ENCODE data around the gene FAM3A.
A peak's percentile ranks its signal among the peaks of the same experiment; 100 is the strongest.
"Not testable (repeated sequence)": the region's sequence is repeated elsewhere in the genome, so short reads cannot be mapped to it uniquely, and the experiment has no call there.

FAM3A gene

DNA sequence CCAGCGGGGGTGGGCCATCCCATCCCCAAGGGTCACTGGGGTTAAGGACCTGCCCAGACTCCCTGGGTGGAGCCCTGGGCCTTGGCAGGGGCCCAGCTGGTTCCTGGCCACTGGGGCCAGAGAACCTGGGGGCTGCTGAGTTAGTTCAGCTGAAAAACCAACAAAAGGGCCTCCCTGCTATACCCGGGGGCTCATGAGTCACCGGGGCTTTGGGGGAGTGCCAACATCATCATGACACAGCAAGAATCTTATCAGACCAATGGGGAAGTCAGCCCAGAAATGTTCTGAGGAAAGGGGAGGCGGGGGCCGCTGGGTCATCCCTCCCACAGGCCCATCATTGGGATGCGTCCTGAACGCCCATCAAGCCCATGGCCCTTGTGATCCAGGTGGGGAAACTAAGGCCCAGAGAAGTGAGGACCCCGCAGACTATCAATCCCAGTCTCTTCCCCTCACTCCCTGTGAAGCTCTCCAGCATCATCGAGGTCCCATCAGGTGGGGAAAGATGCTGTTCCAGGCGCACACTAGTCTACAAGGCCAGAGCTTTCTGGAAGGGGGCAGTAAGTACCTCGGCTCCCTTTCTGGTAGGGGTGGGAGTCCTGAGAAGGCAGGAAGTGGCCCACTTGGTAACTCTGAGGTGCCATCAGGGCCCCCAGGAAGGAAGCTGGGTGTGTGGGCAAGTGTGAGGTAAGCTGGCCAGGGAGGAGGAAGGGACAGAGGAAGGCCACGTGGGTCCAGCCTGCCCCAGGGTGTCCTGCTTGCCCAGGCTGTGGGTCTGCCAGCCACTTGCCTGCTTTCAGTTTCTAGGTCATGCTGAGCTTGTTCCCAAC is 26.1 kb upstream of the FAM3A start:
- Mint-ChIP-seq H3K27ac (peak overlapping the region; percentile 97), H3K4me1 (ENCODE audit: low read depth) (peaks cover 64% of the 10 kb centered on the region), H3K36me3 (ENCODE audit: low read depth) (peaks cover 21% of the 10 kb centered on the region), H3K9me3 (no peaks in the 10 kb centered on the region), H3K4me3 (peak overlapping the region; percentile 87), H3K27me3 (no peaks in the 10 kb centered on the region)

GRCh38 chrX:154541589-154541895 is 25.5 kb upstream of the FAM3A start:
- no peaks in the 10 kb centered on the region for H3K27me3 Mint-ChIP-seq
- peak overlapping the region; percentile 97 for H3K27ac Mint-ChIP-seq
- H3K9me3 Mint-ChIP-seq, result no peaks in the 10 kb centered on the region
- no peak overlapping the region for H3K4me3 Mint-ChIP-seq
- peaks cover 64% of the 10 kb centered on the region for H3K4me1 Mint-ChIP-seq (ENCODE audit: low read depth)
- H3K36me3 Mint-ChIP-seq (ENCODE audit: low read depth), result peaks cover 21% of the 10 kb centered on the region

- peak overlapping the region; percentile 97 for H3K27ac Mint-ChIP-seq
- H3K9me3 Mint-ChIP-seq, result no peaks in the 10 kb centered on the region
- peaks cover 21% of the 10 kb centered on the region for H3K36me3 Mint-ChIP-seq (ENCODE audit: low read depth)
- H3K4me1 Mint-ChIP-seq (ENCODE audit: low read depth), result peaks cover 59% of the 10 kb centered on the region
- H3K4me3 Mint-ChIP-seq, result no peak overlapping the region
- no peaks in the 10 kb centered on the region for H3K27me3 Mint-ChIP-seq
Measured at GRCh38 chrX:154540897-154541535, 25.0 kb upstream of the FAM3A start.

GRCh38 chrX:154540365-154540764 is 24.3 kb upstream of the FAM3A start:
- Mint-ChIP-seq H3K27ac (peak overlapping the region; percentile 61), H3K4me1 (ENCODE audit: low read depth) (peaks cover 54% of the 10 kb centered on the region), H3K36me3 (ENCODE audit: low read depth) (peaks cover 21% of the 10 kb centered on the region)
- H3K27me3 Mint-ChIP-seq, H3K4me3 Mint-ChIP-seq, H3K9me3 Mint-ChIP-seq: not testable (repeated sequence)

GRCh38 chrX:154539077-154539476 is 23.0 kb upstream of the FAM3A start:
- H3K9me3 Mint-ChIP-seq, result no peaks in the 10 kb centered on the region
- H3K27me3 Mint-ChIP-seq, result no peaks in the 10 kb centered on the region
- H3K27ac Mint-ChIP-seq, result peak overlapping the region; percentile 70
- no peak overlapping the region for H3K4me3 Mint-ChIP-seq
- peaks cover 13% of the 10 kb centered on the region for H3K36me3 Mint-ChIP-seq (ENCODE audit: low read depth)
- peaks cover 44% of the 10 kb centered on the region for H3K4me1 Mint-ChIP-seq (ENCODE audit: low read depth)

GRCh38 chrX:154535892-154536291 is 19.9 kb upstream of the FAM3A start:
- no peaks in the 10 kb centered on the region for H3K27me3 Mint-ChIP-seq
- peaks cover 18% of the 10 kb centered on the region for H3K4me1 Mint-ChIP-seq (ENCODE audit: low read depth)
- no peak overlapping the region for H3K27ac Mint-ChIP-seq
- H3K9me3 Mint-ChIP-seq, result no peaks in the 10 kb centered on the region
- no peak overlapping the region for H3K4me3 Mint-ChIP-seq
- H3K36me3 Mint-ChIP-seq (ENCODE audit: low read depth), result peaks cover 8% of the 10 kb centered on the region

DNA sequence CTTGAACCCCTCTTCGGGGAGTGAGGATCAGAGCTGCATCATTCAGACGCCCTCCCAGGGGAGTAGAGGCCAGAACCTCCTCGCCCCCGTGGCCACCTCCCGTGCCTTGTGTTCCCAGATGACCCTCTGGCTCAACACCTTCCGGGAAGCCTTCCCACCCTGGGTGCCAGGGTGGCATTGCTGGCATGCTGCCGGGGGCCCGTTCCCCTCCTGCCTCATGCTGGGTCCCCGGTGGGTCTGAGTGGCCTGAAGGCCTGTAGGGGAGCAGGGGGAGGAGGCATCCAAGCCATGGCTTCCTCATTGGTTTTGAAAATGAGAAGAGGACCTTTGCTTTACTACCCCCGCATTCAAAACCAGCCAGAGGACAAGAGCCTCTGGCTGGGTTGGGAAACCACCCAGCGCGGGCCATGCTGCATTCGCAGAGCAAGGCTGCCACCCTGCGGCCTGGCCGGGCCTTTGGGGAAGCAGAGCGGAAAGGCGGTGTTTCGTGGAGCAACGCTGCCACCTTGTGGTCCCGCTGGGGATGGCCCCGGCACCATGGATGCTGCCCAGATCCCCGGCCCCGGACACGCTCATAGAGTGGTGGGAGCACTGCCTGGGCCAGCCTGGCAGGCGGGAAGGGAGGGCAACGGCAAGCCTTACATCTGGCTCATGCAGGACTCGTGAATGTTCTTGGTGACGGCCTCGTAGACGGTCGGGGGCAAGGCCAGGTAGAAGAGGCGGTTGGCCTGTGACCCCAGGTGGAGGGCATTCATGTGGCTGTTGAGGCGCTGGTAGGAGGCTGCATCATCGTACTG is 18.7 kb upstream of the FAM3A start:
- H3K27ac Mint-ChIP-seq, result no peak overlapping the region
- no peak overlapping the region for H3K4me3 Mint-ChIP-seq
- no peaks in the 10 kb centered on the region for H3K9me3 Mint-ChIP-seq
- H3K36me3 Mint-ChIP-seq (ENCODE audit: low read depth), result peaks cover 4% of the 10 kb centered on the region
- H3K4me1 Mint-ChIP-seq (ENCODE audit: low read depth), result peaks cover 18% of the 10 kb centered on the region
- no peaks in the 10 kb centered on the region for H3K27me3 Mint-ChIP-seq

- H3K27ac Mint-ChIP-seq, result no peak overlapping the region
- H3K4me1 Mint-ChIP-seq (ENCODE audit: low read depth), result peaks cover 2% of the 10 kb centered on the region
- no peaks in the 10 kb centered on the region for H3K27me3 Mint-ChIP-seq
- H3K36me3 Mint-ChIP-seq (ENCODE audit: low read depth), result peaks cover 4% of the 10 kb centered on the region
- H3K9me3 Mint-ChIP-seq, result no peaks in the 10 kb centered on the region
- H3K4me3 Mint-ChIP-seq, result no peak overlapping the region
Measured at GRCh38 chrX:154532690-154533089, 16.7 kb upstream of the FAM3A start.

- no peaks in the 10 kb centered on the region for H3K9me3 Mint-ChIP-seq
- peaks cover 4% of the 10 kb centered on the region for H3K36me3 Mint-ChIP-seq (ENCODE audit: low read depth)
- no peaks in the 10 kb centered on the region for H3K27me3 Mint-ChIP-seq
- H3K27ac Mint-ChIP-seq, result no peak overlapping the region
- peaks cover 3% of the 10 kb centered on the region for H3K4me1 Mint-ChIP-seq (ENCODE audit: low read depth)
- no peak overlapping the region for H3K4me3 Mint-ChIP-seq
Measured at GRCh38 chrX:154531626-154532025, 15.6 kb upstream of the FAM3A start.

GRCh38 chrX:154530286-154530685 is 14.3 kb upstream of the FAM3A start:
- H3K4me1 Mint-ChIP-seq (ENCODE audit: low read depth), result peaks cover 12% of the 10 kb centered on the region
- H3K36me3 Mint-ChIP-seq (ENCODE audit: low read depth), result peaks cover 4% of the 10 kb centered on the region
- no peak overlapping the region for H3K27ac Mint-ChIP-seq
- H3K4me3 Mint-ChIP-seq, result no peak overlapping the region
- H3K9me3 Mint-ChIP-seq, result no peaks in the 10 kb centered on the region
- no peaks in the 10 kb centered on the region for H3K27me3 Mint-ChIP-seq

DNA sequence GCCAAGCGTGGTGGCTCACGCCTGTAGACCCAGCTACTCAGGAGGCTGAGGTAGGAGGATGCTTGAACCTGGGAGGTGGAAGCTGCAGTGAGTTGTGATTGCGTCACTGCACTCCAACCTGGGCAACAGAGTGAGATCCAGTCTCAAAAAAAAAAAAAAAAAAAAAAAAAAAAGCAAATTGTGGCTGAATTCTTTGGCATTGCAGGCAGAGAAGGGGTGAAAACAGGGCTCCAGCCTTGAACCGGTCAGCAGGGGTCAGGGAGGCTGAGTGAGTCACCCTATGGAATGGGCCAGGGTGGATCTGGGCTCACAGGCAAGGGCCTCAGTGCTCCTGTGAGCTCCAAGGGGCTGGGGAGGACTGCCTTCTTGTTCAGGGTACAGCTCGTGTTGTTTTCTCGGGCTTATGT is 13.2 kb upstream of the FAM3A start:
- peaks cover 4% of the 10 kb centered on the region for H3K36me3 Mint-ChIP-seq (ENCODE audit: low read depth)
- H3K4me1 Mint-ChIP-seq (ENCODE audit: low read depth), result peaks cover 12% of the 10 kb centered on the region
- H3K9me3 Mint-ChIP-seq, result no peaks in the 10 kb centered on the region
- H3K27me3 Mint-ChIP-seq, result no peaks in the 10 kb centered on the region
- no peak overlapping the region for H3K27ac Mint-ChIP-seq
- H3K4me3 Mint-ChIP-seq, result no peak overlapping the region

GRCh38 chrX:154526901-154527675 is 11.1 kb upstream of the FAM3A start:
- H3K27me3 Mint-ChIP-seq, result no peaks in the 10 kb centered on the region
- no peak overlapping the region for H3K4me3 Mint-ChIP-seq
- no peak overlapping the region for H3K27ac Mint-ChIP-seq
- H3K4me1 Mint-ChIP-seq (ENCODE audit: low read depth), result peaks cover 12% of the 10 kb centered on the region
- H3K36me3 Mint-ChIP-seq (ENCODE audit: low read depth), result peaks cover 4% of the 10 kb centered on the region
- H3K9me3 Mint-ChIP-seq, result no peaks in the 10 kb centered on the region

- Mint-ChIP-seq H3K27ac (no peak overlapping the region), H3K4me1 (ENCODE audit: low read depth) (peaks cover 12% of the 10 kb centered on the region), H3K27me3 (no peaks in the 10 kb centered on the region), H3K36me3 (ENCODE audit: low read depth) (peaks cover under 1% of the 10 kb centered on the region), H3K9me3 (no peaks in the 10 kb centered on the region), H3K4me3 (no peak overlapping the region)
Measured at GRCh38 chrX:154525606-154526490, 9.8 kb upstream of the FAM3A start.

DNA sequence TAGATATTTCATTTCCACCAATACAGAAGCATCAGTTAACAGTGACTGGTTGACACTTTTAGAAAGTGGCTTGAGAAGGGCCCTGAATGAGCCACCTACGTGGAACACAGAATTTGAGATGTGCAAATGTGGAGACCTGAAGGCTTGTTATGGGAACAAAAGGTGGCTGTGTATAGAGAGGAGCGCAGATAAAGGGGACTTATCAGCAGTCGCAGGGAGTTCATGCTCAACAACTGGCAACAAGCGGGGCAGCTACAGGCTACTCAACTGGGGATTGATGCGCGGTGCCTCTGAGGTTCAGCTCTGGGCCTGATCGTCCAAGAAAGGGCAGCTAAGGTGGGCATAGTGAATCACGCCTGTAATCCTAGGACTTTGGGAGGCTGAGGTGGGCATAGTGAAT is 3.4 kb upstream of the FAM3A start:
- Mint-ChIP-seq H3K36me3 (ENCODE audit: low read depth) (no peaks in the 10 kb centered on the region), H3K4me1 (ENCODE audit: low read depth) (peaks cover 12% of the 10 kb centered on the region), H3K27ac (no peak overlapping the region), H3K4me3 (no peak overlapping the region), H3K9me3 (no peaks in the 10 kb centered on the region), H3K27me3 (no peaks in the 10 kb centered on the region)
